HG03469 (cell line): ENCODE data around the gene OR2W3.

Experiments
- ATAC-seq: cut with Tn5 transposase; IDR thresholded peaks from one replicate; pipeline ENCODE4 v1.9.1; 2021; ENCODE audit warnings: mild to moderate bottlenecking, moderate library complexity, moderate number of reproducible peaks; ENCODE audit not compliant: unreplicated experiment

The OR2W3 gene

GRCh38 chr1:247914941-247915662, 19.7 kb downstream of the OR2W3 start:
- ATAC-seq = no peak

- no peak for ATAC-seq
Observed at GRCh38 chr1:247919952-247920351, 24.6 kb downstream of the OR2W3 start, which contains the start of gene OR2T8. TSS of gene OR2T8 (plus strand) at chr1:247920252. CDS start at chr1:247921018, 766 bp downstream.

DNA sequence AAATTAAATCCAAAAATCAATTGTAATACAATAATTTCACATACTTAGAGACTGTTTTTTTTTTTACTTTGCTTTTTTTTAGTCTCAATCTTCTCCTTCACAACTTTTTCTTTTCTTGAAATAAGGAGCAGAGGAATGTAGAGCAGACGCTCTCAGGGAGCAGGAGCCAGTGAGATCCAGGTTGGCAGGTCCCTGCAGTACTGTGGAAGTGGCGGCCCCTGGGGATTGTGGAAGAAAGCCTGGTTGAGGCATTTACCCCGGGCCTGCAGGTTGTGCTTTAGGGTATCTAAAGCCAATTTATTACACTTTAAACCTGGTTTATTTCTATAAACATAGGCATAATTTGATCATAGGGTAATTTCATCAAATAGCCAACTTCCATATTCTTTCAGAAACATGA, 28.6 kb downstream of the OR2W3 start:
- ATAC-seq = no peak

DNA sequence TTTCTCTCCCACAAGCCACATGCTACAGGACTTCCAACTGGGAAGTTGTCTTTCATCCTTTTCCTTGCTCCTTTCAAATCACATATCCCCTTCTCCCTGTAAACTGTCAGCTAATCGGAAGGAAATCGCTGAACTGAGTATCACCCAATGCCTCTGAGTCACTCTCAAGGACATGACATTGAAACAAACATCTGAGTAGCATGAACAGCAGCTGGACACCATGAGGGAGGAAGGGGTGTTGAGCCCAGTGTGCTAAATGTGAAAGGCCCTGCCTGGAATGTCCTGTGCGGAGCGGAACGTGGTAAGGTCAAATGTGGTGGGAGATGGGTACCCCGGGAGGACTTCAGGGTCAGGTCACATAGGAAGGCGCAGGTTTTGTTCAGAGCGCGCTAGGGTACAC, 29.5 kb downstream of the OR2W3 start, which contains the start of gene OR2AJ1:
Gene OR2AJ1 (plus strand): TSS at position 22 of the 400 bp plus-strand sequence. CDS start 8,880 bp downstream, outside the sequence.
- ATAC-seq = no peak

DNA sequence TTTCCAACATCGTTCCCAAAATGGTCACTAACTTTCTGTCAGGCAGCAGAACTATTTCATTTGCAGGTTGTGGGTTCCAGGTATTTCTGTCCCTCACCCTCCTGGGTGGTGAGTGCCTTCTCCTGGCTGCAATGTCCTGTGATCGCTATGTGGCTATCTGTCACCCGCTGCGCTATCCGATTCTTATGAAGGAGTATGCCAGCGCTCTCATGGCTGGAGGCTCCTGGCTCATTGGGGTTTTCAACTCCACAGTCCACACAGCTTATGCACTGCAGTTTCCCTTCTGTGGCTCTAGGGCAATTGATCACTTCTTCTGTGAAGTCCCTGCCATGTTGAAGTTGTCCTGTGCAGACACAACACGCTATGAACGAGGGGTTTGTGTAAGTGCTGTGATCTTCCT, 38.6 kb downstream of the OR2W3 start:
- ATAC-seq = no peak

GRCh38 chr1:247935781-247936180, 40.4 kb downstream of the OR2W3 start:
- ATAC-seq = no peak

GRCh38 chr1:247936415-247936814, 41.0 kb downstream of the OR2W3 start:
- no peak for ATAC-seq

- ATAC-seq = peak; percentile 100
Observed at GRCh38 chr1:247936965-247937734, 41.8 kb downstream of the OR2W3 start.

DNA sequence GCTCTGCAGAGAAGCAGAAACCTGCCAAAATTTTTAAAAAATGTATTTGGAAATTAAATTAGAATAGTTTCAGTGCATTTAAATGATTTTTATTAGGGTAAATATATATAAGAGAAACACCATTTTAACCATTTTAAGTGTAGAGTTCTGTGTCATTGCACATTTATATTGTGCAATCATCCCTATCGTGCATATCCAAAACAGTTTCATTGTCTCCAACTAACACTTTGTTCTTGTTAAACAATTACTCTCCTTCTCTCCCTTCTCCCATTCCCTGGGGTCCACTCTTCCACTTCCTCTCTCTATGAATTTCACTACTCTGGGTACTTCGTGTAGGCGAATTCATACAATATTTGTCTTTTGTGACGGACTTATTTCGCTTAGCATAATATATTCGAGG, 47.2 kb downstream of the OR2W3 start:
- no peak for ATAC-seq
